Measurements from ENCODE around the gene EPB41L2.

GRCh38 chr6:131004387-131004755, 58.7 kb downstream of the EPB41L2 start:
- TF ChIP-seq REST (IDR thresholded peaks at IDR 0.05; ENCODE audit: unreplicated experiment) (no peak), CTCF (conservative IDR thresholded peaks at IDR 0.05; ENCODE audit: low read depth in 2 of 2) (no peak), JUNB (IDR thresholded peaks at IDR 0.05; ENCODE audit: unreplicated experiment) (no peak), EZH2 (IDR thresholded peaks at IDR 0.05; ENCODE audit: low read depth, unreplicated experiment) (no peak), ZNF331 (CRISPR knock-in tag; IDR thresholded peaks at IDR 0.05; ENCODE audit: low read depth) (no peak), EZH2phosphoT487 (IDR thresholded peaks at IDR 0.05; ENCODE audit: unreplicated experiment) (no peak), CREB1 (CRISPR knock-in tag; IDR thresholded peaks at IDR 0.05; ENCODE audit: low read depth) (no peak)

Measured in GM23338 (cell line).